Breast epithelium (tissue), 3 donors: ENCODE measurements around the gene HMCN2.

Experiments used
- CTCF ChIP-seq, 3 donors: fragments of 450-650 bp; IDR thresholded peaks; one replicate each; pipeline ENCODE4 v1.5.1; 2016 to 2017; ENCODE audit warnings: antibody characterized with exemption in 3 of 3, mild to moderate bottlenecking in 3 of 3, moderate library complexity in 3 of 3
- POLR2A ChIP-seq: fragments of 450-650 bp; IDR thresholded peaks from one replicate; pipeline ENCODE4 v1.6.1; 2016; ENCODE audit warnings: antibody characterized with exemption, mild to moderate bottlenecking, moderate library complexity
- POLR2AphosphoS5 ChIP-seq, 3 donors: sonication (generic); formaldehyde crosslinking; IDR thresholded peaks; one replicate each; pipeline ENCODE4 v1.6.1; 2017; ENCODE audit warnings: antibody characterized with exemption in 3 of 3

GRCh38 chr9:130345009-130345896, 79.7 kb downstream of the HMCN2 start:
- TF ChIP-seq POLR2AphosphoS5 (IDR thresholded peaks at IDR 0.05) (no peak), CTCF (IDR thresholded peaks at IDR 0.05) (no peak), POLR2A (no peak)
